Kidney (tissue), 14 donors: ENCODE data around the gene TIE1. TPM values are rescaled to one million over a fixed set of nuclear protein-coding genes. Genes with fewer than 3 reads are reported as not detected.
A peak's percentile ranks its signal among the peaks of the same experiment; 100 is the strongest.

Experiments
- DNase-seq, 5 donors: peaks; one replicate each; pipeline ENCODE4 v3.0.0-alpha.2; 2013 to 2020
- FAIRE-seq: peaks from 2 replicates; lab custom pipeline; 2012; peaks lifted over from hg19 to GRCh38; lab: Jason Lieb, UNC
- H3K27ac ChIP-seq, 2 donors: one replicate each; pipeline ENCODE4 v1.7.0; 2013; ENCODE audit warnings: low read depth in 2 of 2, low read length in 2 of 2, inconsistent platforms in 1 of 2
- H3K27me3 ChIP-seq: one replicate; pipeline ENCODE4 v1.7.1; 2013; ENCODE audit warnings: low read length, inconsistent platforms; ENCODE audit not compliant: control insufficient read depth, insufficient read depth
- H3K36me3 ChIP-seq, 3 donors: one replicate each; pipeline versions ENCODE4 v1.7.0 to v1.7.1; 2013; ENCODE audit warnings: low read length in 3 of 3, control low read depth in 1 of 3, inconsistent platforms in 1 of 3; ENCODE audit not compliant: insufficient read depth in 3 of 3, control insufficient read depth in 2 of 3
- H3K4me1 ChIP-seq, 3 donors: one replicate each; pipeline versions ENCODE4 v1.7.0 to v1.7.1; 2013; ENCODE audit warnings: low read length in 3 of 3, inconsistent platforms in 1 of 3, low read depth in 1 of 3; ENCODE audit not compliant: control insufficient read depth in 2 of 3, insufficient read depth in 2 of 3
- H3K4me3 ChIP-seq, 3 donors: one replicate each; pipeline versions ENCODE4 v1.7.0 to v1.8.1; 2013; ENCODE audit warnings: low read length in 3 of 3, control low read depth in 1 of 3, inconsistent platforms in 1 of 3
- H3K9ac ChIP-seq, 3 donors: one replicate each; pipeline versions ENCODE4 v1.7.0 to v1.7.1; 2013; ENCODE audit warnings: low read length in 3 of 3, control low read depth in 1 of 3, inconsistent platforms in 1 of 3
- H3K9me3 ChIP-seq, 3 donors: one replicate each; pipeline versions ENCODE4 v1.7.0 to v1.7.1; 2013; ENCODE audit warnings: low read length in 3 of 3, control low read depth in 1 of 3, inconsistent platforms in 1 of 3; ENCODE audit not compliant: control insufficient read depth in 2 of 3, insufficient read depth in 1 of 3
- CTCF ChIP-seq: IDR thresholded peaks from 3 replicates; pipeline ENCODE4 v1.5.1; 2012; ENCODE audit warnings: mild to moderate bottlenecking, moderate library complexity, borderline replicate concordance; ENCODE audit not compliant: insufficient read depth; ENCODE audit errors: extremely low read depth
- intact Hi-C: fragments of 100-400 bp; cut with DNase I; formaldehyde crosslinking; loops from one replicate; pipeline ENCODE4 v1.11.1; 2022
- polyA plus RNA-seq: library from polyadenylated mRNA; stranded (reverse); fragments of 350-450 nt; fragmentation: Illumina TruSeq; extraction: RNeasy Lipid Tissue Mini Kit (QIAGEN cat#74804); gene quantifications from one replicate; pipeline ENCODE4 v1.2.3, GENCODE V29; 2014; ENCODE audit warnings: low read depth, low replicate concordance; ENCODE audit not compliant: insufficient read depth
- total RNA-seq: library from RNA; stranded (reverse); fragmentation: NEBNext Ultra II Directional; extraction: Animal tissue kit (Norgen Biotek cat#: 25700); gene quantifications from one replicate; pipeline ENCODE4 v1.2.1, GENCODE V29; 2021
- donor health status: control.
- donor health status: control.
- donor health status: control.
- donor health status: control.
- donor health status: control.
- donor health status: DM: yes; HTN: yes; CAD: no.
- donor health status: Normal renal cell carcinoma (clear cell type).

TIE1 gene
- total and polyA plus RNA-seq, 2 donors from 2014 or later, result 15.0 to 46.3 TPM

DNA sequence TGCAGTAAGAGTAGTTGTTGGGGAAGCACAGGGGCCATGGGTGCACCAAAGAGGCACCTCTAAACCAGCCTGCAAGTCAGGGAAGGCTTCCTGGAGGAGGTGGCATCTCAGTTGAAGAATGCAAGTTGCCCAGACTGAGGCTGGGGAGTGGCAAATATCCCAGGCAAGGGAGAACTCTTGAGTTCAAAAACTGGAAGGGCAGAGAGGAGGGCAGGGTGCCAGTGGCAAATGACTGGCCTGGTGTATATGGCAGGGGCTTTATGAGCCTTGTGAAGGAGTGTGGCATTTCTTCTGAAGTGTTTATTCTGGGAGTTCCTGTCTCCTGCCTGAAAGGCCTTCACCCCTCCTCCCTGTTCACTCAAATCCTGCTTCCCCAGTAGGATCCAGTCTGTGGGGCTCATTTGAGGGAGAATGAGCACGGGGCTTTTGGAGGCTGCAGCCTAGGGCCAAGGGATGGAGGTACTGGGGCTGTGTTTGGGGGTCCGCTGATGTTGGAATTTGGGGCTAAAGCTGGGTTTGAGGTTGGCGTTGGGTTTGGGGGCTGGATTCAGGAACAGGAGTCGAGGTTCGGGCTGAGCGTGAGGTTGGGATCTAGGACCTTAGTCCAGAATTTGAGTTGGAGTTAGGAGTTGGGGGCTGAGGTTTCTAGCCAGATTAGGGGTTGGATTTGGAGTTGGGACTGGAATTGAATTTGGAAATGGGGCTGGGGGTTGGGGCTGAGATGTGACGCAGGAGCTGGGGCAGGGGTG lies 31.0 kb upstream of the TIE1 start, which contains the start of gene TMEM125:
Gene TMEM125 (plus strand): TSS at position 357 of the 749 bp plus-strand sequence. CDS start 2,740 bp downstream, outside the sequence.
- intact Hi-C loops, result no loop called here
- TF ChIP-seq CTCF, result no peak
- Histone ChIP-seq H3K4me1 (peaks cover 0 to 19% (median 7%) of the 10 kb centered on the region in 3 donors), H3K9me3 (no peaks in the 10 kb centered on the region), H3K4me3 (peak within 1 kb of the TSS; percentile 60 to 67 (median 61)), H3K27ac (peak within 1 kb of the TSS; percentile 13 to 55), H3K27me3 (no peaks in the 10 kb centered on the region), H3K36me3 (no peaks in the 10 kb centered on the region), H3K9ac (peak within 1 kb of the TSS in 2 of 3 donors; percentile 40 to 67)
- DNase-seq (peak in 1 of 5 donors; percentile 8), FAIRE-seq (no peak)

DNA sequence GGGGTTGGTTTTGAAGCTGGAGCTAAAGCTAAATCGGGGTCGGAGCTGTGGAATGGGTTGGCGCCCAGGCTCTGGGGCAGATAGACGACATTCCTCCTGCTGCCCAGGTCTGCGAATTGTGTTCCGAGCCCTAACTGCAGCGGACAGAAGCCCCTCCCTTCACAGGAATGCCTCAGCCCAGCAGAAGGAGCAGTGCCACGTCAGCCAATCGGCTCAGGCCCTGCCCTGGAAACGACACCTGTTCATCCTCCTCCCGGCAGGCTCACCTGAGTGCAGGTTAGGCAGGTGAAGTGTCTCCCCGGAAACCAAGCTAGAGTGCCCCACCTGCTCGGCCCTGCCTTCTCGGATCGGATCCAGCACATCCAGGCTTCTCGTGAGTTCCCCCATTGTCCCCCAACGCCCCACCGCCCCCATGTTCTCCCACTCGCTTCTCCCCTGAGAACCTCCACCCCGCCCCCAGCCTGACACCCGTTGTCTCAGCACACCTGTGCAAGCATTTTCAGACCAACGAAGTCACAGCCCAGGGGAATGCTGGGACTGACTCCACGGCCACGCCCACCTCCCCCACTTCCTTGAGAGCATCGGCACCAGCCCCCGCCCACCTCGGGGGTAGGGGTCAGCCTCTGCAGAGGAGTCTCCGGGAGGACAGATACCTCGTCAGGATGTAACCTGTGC lies 30.2 kb upstream of the TIE1 start:
- FAIRE-seq (no peak), DNase-seq (peak; percentile 79 to 92 (median 82))
- Histone ChIP-seq H3K36me3 (no peaks in the 10 kb centered on the region), H3K9ac (peak overlapping the region in 2 of 3 donors; percentile 40 to 67), H3K4me3 (peak overlapping the region; percentile 60 to 67 (median 61)), H3K27me3 (no peaks in the 10 kb centered on the region), H3K9me3 (no peaks in the 10 kb centered on the region), H3K27ac (peak overlapping the region; percentile 13 to 55), H3K4me1 (peaks cover 0 to 19% (median 7%) of the 10 kb centered on the region in 3 donors)
- intact Hi-C loops, result no loop called here
- TF ChIP-seq CTCF, result no peak

DNA sequence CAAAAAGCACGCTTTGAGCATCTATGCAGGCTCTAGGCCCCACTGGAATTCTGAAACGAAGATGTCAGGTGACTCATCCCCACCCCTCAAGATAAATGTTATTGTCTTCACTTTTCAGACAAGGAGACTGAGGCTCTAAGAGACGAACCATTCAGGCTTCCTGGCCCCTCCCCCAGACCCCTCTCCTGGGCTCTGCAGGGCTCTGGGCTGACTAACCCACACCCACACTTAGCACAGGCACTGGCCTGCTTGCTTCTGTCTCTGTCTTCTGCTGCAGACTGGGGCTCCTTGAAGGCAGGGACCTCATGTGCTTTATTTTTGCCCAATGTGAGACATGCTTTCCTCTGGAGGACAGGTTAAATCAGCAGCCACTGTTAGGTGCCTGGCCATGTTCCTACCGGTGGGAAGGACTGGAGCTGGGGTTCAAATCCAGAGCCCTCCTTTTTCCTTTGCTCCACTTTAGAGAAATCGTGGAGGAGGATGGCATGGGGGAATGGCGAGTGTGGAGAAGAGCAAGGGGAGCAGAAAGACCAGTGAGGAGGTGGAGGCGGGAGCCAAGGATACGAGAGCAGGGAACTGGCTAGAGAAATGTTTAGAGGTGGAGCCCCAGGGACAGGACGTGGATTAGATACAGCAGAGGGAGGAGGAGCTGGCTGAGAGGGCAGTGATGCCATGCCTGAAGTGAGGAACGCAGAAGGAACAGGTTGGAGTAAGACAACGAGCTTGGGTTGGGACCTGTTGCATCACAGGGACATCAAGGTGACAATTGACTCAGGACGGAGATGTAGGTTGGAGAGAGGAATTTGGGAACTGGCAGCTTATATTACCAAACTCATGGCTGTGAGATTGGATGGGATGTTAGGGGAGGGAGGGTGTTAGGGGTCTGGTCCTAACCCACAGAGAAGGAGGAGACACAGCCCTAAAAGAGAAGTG lies 29.3 kb upstream of the TIE1 start:
- H3K4me1 ChIP-seq, result peaks cover 0 to 15% (median 14%) of the 10 kb centered on the region in 3 donors
- no peak for FAIRE-seq
- intact Hi-C loops, result no loop called here
- DNase-seq, result no peak
- peak overlapping the region in 1 of 2 donors; percentile 5 for H3K27ac ChIP-seq
- no peaks in the 10 kb centered on the region for H3K36me3 ChIP-seq
- H3K9ac ChIP-seq, result no peak overlapping the region
- H3K4me3 ChIP-seq, result peak overlapping the region; percentile 37 to 67 (median 43)
- H3K27me3 ChIP-seq, result no peaks in the 10 kb centered on the region
- H3K9me3 ChIP-seq, result no peaks in the 10 kb centered on the region
- TF ChIP-seq CTCF, result no peak
